Panc1 (cell line): Measurements from ENCODE around the gene KATNAL2.

ENCODE experiments used
- POLR2AphosphoS5 ChIP-seq: IDR thresholded peaks from 2 replicates; pipeline ENCODE4 v1.6.1; 2012; ENCODE audit warnings: mild to moderate bottlenecking, low read depth, low read length, moderate library complexity
- SIN3A ChIP-seq: IDR thresholded peaks from 2 replicates; pipeline ENCODE4 v1.6.1; 2012; ENCODE audit warnings: low read depth, mild to moderate bottlenecking, low read length, moderate library complexity, borderline replicate concordance; ENCODE audit not compliant: insufficient read depth
- TCF7L2 ChIP-seq: IDR thresholded peaks from 2 replicates; pipeline ENCODE4 v1.6.1; 2011; ENCODE audit warnings: mild to moderate bottlenecking, low read depth, low read length, inconsistent platforms
- TF ChIP-seq, protein P1 (sequence below): fragments of 450-650 bp; IDR thresholded peaks from 2 replicates; pipeline ENCODE4 v1.5.1; 2017; ENCODE audit warnings: mild to moderate bottlenecking
- TF ChIP-seq, protein P2 (sequence below), 2 experiments: IDR thresholded peaks; 2 replicates each; pipeline ENCODE4 v1.6.1; 2011 to 2012; ENCODE audit warnings: low read depth in 2 of 2, control low read depth in 1 of 2, low read length in 1 of 2, mild to moderate bottlenecking in 1 of 2, moderate library complexity in 1 of 2; ENCODE audit not compliant: insufficient read depth in 1 of 2

GRCh38 chr18:47080872-47081271, 163.5 kb downstream of the KATNAL2 start:
- TF ChIP-seq, protein P1, sequence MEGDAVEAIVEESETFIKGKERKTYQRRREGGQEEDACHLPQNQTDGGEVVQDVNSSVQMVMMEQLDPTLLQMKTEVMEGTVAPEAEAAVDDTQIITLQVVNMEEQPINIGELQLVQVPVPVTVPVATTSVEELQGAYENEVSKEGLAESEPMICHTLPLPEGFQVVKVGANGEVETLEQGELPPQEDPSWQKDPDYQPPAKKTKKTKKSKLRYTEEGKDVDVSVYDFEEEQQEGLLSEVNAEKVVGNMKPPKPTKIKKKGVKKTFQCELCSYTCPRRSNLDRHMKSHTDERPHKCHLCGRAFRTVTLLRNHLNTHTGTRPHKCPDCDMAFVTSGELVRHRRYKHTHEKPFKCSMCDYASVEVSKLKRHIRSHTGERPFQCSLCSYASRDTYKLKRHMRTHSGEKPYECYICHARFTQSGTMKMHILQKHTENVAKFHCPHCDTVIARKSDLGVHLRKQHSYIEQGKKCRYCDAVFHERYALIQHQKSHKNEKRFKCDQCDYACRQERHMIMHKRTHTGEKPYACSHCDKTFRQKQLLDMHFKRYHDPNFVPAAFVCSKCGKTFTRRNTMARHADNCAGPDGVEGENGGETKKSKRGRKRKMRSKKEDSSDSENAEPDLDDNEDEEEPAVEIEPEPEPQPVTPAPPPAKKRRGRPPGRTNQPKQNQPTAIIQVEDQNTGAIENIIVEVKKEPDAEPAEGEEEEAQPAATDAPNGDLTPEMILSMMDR = no peak
- TF ChIP-seq POLR2AphosphoS5 (no peak), TCF7L2 (no peak), SIN3A (no peak)
- TF ChIP-seq, protein P2, sequence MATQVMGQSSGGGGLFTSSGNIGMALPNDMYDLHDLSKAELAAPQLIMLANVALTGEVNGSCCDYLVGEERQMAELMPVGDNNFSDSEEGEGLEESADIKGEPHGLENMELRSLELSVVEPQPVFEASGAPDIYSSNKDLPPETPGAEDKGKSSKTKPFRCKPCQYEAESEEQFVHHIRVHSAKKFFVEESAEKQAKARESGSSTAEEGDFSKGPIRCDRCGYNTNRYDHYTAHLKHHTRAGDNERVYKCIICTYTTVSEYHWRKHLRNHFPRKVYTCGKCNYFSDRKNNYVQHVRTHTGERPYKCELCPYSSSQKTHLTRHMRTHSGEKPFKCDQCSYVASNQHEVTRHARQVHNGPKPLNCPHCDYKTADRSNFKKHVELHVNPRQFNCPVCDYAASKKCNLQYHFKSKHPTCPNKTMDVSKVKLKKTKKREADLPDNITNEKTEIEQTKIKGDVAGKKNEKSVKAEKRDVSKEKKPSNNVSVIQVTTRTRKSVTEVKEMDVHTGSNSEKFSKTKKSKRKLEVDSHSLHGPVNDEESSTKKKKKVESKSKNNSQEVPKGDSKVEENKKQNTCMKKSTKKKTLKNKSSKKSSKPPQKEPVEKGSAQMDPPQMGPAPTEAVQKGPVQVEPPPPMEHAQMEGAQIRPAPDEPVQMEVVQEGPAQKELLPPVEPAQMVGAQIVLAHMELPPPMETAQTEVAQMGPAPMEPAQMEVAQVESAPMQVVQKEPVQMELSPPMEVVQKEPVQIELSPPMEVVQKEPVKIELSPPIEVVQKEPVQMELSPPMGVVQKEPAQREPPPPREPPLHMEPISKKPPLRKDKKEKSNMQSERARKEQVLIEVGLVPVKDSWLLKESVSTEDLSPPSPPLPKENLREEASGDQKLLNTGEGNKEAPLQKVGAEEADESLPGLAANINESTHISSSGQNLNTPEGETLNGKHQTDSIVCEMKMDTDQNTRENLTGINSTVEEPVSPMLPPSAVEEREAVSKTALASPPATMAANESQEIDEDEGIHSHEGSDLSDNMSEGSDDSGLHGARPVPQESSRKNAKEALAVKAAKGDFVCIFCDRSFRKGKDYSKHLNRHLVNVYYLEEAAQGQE (IDR thresholded peaks at IDR 0.05; ENCODE audit: insufficient read depth in 1 of 2, low read depth in 2 of 2, low read length in 1 of 2) = no peak
